Ureter (tissue), 1 donor: ENCODE measurements around the gene CDKN2A. TPM values are rescaled to one million over a fixed set of nuclear protein-coding genes. Genes with fewer than 3 reads are reported as not detected.

Experiments used
- DNase-seq: peaks from one replicate; pipeline ENCODE4 v3.0.0-alpha.2; 2020; ENCODE audit warnings: low spot score
- total RNA-seq: library from RNA; stranded (reverse); gene quantifications from one replicate; pipeline ENCODE4 v1.2.4, GENCODE V29; 2023
- donor health status: DM: yes; HTN: yes; CAD: no.

Gene CDKN2A
- total RNA-seq, 1 donor from 2014 or later = 1.7 TPM

- DNase-seq = no peak
These were observed 52.7 kb downstream of the CDKN2A start for GRCh38 chr9:21941337-21941995.

GRCh38 chr9:21936161-21936560 is 58.0 kb downstream of the CDKN2A start:
- no peak for DNase-seq

DNA sequence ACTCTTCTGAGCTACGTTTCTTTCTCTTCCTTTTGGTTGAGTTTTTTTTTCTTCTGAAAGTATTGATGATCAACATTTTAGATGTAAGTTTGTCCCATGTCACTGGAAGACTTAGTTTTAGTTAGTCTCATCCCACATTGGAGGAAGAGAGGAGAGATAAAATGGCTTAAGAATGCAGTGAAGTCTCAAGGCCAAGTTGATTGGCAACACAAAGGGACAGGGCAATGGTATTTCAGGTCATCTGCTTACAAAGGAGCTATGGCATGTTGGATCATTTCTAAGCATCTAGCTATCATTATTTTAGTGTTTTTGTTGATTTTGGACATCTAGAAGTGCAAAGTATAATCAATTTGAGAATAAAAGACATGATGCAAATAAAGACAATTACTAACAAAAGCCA is 58.6 kb downstream of the CDKN2A start:
- DNase-seq = no peak

DNA sequence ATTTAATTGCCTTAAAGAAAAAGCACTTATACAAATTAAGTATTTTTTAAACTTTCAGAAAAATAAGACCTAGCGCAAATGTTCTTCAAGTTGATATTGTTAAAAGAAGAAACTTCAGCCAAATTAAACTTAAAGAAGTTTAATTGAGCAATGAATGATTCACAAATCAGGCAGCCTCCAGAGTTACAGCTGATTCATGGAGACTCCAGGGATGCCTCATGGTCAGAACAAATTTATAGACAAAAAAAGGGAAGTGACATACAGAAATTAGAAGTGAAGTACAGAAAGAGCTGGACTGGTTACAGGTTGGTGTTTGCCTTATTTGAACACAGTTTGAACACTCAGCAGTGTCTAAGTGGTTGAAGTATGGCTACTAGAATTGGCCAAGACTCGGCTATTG is 60.3 kb downstream of the CDKN2A start:
- no peak for DNase-seq

- no peak for DNase-seq
These were observed 60.9 kb downstream of the CDKN2A start for GRCh38 chr9:21933281-21933680.

- no peak for DNase-seq
These were observed 62.8 kb downstream of the CDKN2A start for GRCh38 chr9:21931428-21931827.

DNA sequence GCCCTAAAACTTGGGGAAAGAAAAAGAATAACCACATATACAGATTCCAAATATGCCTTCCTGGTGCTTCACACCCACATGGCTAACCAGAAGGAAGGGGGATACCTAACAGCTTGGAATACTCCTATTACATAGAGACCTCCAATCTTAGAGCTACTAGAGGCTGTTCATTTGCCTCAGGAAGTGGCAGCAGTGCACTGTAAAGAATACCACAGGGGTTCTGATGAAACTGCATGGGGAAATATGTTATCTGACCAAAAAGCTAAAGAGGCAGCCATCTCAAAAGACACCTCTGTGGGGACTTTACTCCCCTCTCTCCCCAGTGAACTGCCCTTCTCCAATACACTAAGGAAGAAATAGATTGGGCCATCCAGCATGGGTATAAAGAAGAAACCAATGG is 66.4 kb downstream of the CDKN2A start:
- DNase-seq = no peak

GRCh38 chr9:21923694-21924093 is 70.5 kb downstream of the CDKN2A start:
- no peak for DNase-seq

DNA sequence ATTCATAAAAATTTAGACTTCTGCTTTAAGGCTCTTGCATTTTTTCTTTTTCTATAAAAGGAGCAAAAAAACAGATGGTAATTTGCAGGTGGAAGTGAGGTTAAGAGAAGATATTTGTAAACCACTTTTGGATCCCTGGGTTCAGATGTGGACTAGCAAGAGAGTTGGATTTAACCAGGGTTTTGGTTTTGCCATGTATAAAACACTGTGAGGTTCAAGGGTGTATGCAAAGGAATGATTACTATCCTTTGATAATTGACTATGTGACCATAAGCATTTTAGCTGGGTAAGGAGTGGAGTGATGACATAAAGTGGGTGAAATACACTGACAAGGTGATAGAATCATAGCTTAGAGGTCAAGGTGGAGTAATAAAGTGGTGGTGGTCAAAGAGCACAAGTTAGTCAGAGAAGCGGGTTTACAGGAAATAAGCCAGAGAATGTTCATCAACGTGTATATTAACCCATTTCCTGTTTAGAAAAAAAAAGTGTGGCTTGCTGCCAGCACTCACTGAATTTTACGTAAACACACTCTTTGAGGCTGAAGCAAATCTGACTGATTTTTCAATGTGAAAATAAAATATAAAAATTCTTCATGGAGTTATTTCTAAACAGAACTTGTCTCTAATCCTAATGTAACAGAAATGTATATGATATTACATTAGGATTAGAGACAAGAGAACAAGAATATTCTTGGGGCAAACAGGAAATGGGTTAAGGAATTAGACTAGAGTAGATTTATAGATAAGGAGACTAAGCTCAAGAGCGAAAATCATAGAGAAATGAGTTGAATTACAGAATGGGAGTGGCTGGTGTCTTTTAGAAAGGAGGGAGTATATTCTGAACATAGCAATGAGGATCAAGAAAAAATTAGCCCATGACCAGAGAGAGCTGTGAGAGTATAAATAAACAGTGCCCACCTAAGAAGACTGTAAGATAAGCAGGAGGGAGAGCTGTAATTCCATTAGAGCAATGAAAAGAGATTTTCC is 74.5 kb downstream of the CDKN2A start:
- DNase-seq = no peak

Other genes with a start within 250 kb of the CDKN2A start
- gene MTAP, start 191.8 kb downstream of the CDKN2A start, total RNA-seq = 75.5 TPM
- gene CDKN2B-AS1, start 399 bp upstream of the CDKN2A start, total RNA-seq = 1.5 TPM
- gene CDKN2B, start 14.9 kb upstream of the CDKN2A start, total RNA-seq = 6.1 TPM